ENCODE data around the gene MBD3L3.
"Not testable (repeated sequence)": the region's sequence is repeated elsewhere in the genome, so short reads cannot be mapped to it uniquely, and the experiment has no call there.

MBD3L3 gene

GRCh38 chr19:7067122-7067521 is 8.6 kb upstream of the MBD3L3 start:
- H3K27ac ChIP-seq = not testable (repeated sequence)

GRCh38 chr19:7063764-7064418 is 5.4 kb upstream of the MBD3L3 start:
- no peak for DNase-seq (ENCODE audit: low read depth, low spot score)
- H3K27ac ChIP-seq = no peak overlapping the region

More at GRCh38 chr19:7067122-7067521, 8.6 kb upstream of the MBD3L3 start:
- not testable (repeated sequence) for DNase-seq (ENCODE audit: low read depth, low spot score)

GRCh38 chr19:7063339-7063738 is 4.9 kb upstream of the MBD3L3 start:
- DNase-seq (ENCODE audit: low read depth, low spot score) = no peak
- no peak overlapping the region for H3K27ac ChIP-seq

GRCh38 chr19:7059977-7060376 is 1.5 kb upstream of the MBD3L3 start:
- H3K27ac ChIP-seq; DNase-seq (ENCODE audit: low read depth, low spot score): not testable (repeated sequence)

GRCh38 chr19:7056371-7056770 is 2.1 kb downstream of the MBD3L3 start:
- DNase-seq (ENCODE audit: low read depth, low spot score); H3K27ac ChIP-seq: not testable (repeated sequence)

GRCh38 chr19:7055679-7056078 is 2.8 kb downstream of the MBD3L3 start:
- not testable (repeated sequence) for H3K27ac ChIP-seq; DNase-seq (ENCODE audit: low read depth, low spot score)

GRCh38 chr19:7054635-7055368 is 3.7 kb downstream of the MBD3L3 start:
- not testable (repeated sequence) for DNase-seq (ENCODE audit: low read depth, low spot score)

GRCh38 chr19:7052896-7053295 is 5.6 kb downstream of the MBD3L3 start:
- H3K27ac ChIP-seq; DNase-seq (ENCODE audit: low read depth, low spot score): not testable (repeated sequence)

More at GRCh38 chr19:7054635-7055368, 3.7 kb downstream of the MBD3L3 start:
- not testable (repeated sequence) for H3K27ac ChIP-seq

- not testable (repeated sequence) for H3K27ac ChIP-seq; DNase-seq (ENCODE audit: low read depth, low spot score)
Measured at GRCh38 chr19:7051421-7051820, 7.1 kb downstream of the MBD3L3 start.

GRCh38 chr19:7049021-7049420 is 9.5 kb downstream of the MBD3L3 start, which contains the start of gene MBD3L2:
TSS of gene MBD3L2 (plus strand) at chr19:7049321. CDS start at chr19:7049374, 53 bp downstream.
- DNase-seq (ENCODE audit: low read depth, low spot score); H3K27ac ChIP-seq: not testable (repeated sequence)

GRCh38 chr19:7041563-7041962 is 16.9 kb downstream of the MBD3L3 start:
- not testable (repeated sequence) for DNase-seq (ENCODE audit: low read depth, low spot score); H3K27ac ChIP-seq

GRCh38 chr19:7040079-7040478 is 18.4 kb downstream of the MBD3L3 start, which contains the start of gene MBD3L4:
TSS of gene MBD3L4 (minus strand) at chr19:7040179. CDS start at chr19:7040144, 35 bp downstream.
- DNase-seq (ENCODE audit: low read depth, low spot score); H3K27ac ChIP-seq: not testable (repeated sequence)

GRCh38 chr19:7030278-7030677 is 28.2 kb downstream of the MBD3L3 start, which contains the start of gene MBD3L5:
TSS of gene MBD3L5 (plus strand) at chr19:7030578. CDS start at chr19:7030612, 34 bp downstream.
- not testable (repeated sequence) for DNase-seq (ENCODE audit: low read depth, low spot score); H3K27ac ChIP-seq

GRCh38 chr19:7028790-7029189 is 29.7 kb downstream of the MBD3L3 start:
- H3K27ac ChIP-seq; DNase-seq (ENCODE audit: low read depth, low spot score): not testable (repeated sequence)

- not testable (repeated sequence) for DNase-seq (ENCODE audit: low read depth, low spot score); H3K27ac ChIP-seq
Measured at GRCh38 chr19:7021331-7021730, 37.1 kb downstream of the MBD3L3 start, which contains the start of gene MBD3L2B. TSS of gene MBD3L2B (minus strand) at chr19:7021431. CDS start at chr19:7021397, 34 bp downstream.

GRCh38 chr19:7018828-7019227 is 39.6 kb downstream of the MBD3L3 start:
- H3K27ac ChIP-seq = no peak overlapping the region
- no peak for DNase-seq (ENCODE audit: low read depth, low spot score)

- peak; percentile 81 for DNase-seq (ENCODE audit: low read depth, low spot score)
- no peak overlapping the region for H3K27ac ChIP-seq
Measured at GRCh38 chr19:7013678-7014077, 44.8 kb downstream of the MBD3L3 start.

- DNase-seq (ENCODE audit: low read depth, low spot score) = no peak
- H3K27ac ChIP-seq = no peak overlapping the region
Measured at GRCh38 chr19:7010722-7011593, 47.5 kb downstream of the MBD3L3 start.

- H3K27ac ChIP-seq = no peak overlapping the region
- no peak for DNase-seq (ENCODE audit: low read depth, low spot score)
Measured at GRCh38 chr19:7007859-7008258, 50.6 kb downstream of the MBD3L3 start.
